ENCODE results near the gene NEURL1. TPM values are rescaled to one million over a fixed set of nuclear protein-coding genes. Genes with fewer than 3 reads are reported as not detected.
A peak's percentile ranks its signal among the peaks of the same experiment; 100 is the strongest.

NEURL1 gene
- total and polyA plus RNA-seq, 4 experiments from 2014 or later: 0.76 to 0.96 (median 0.83) TPM

GRCh38 chr10:103590744-103591291 is 97.3 kb downstream of the NEURL1 start:
- Histone ChIP-seq H3K27me3 (ENCODE audit: insufficient read depth, low read length) (no peaks in the 10 kb centered on the region), H3K27ac (ENCODE audit: low read depth, low read length) (no peak overlapping the region), H3K4me3 (ENCODE audit: low read length in 2 of 2) (no peak overlapping the region), H3K4me1 (ENCODE audit: insufficient read depth, low read length) (no peaks in the 10 kb centered on the region), H3K9me3 (ENCODE audit: control insufficient read depth in 1 of 2, low read length in 2 of 2) (no peaks in the 10 kb centered on the region), H3K36me3 (ENCODE audit: insufficient read depth, low read length) (no peaks in the 10 kb centered on the region)
- intact Hi-C loops (cut with micrococcal nuclease): no loop called here
- Mint-ChIP-seq H3K9me3 (peaks cover 0 to 2% (median 0%) of the 10 kb centered on the region in 8 donors), H3K27me3 (no peaks in the 10 kb centered on the region), H3K27ac (no peak overlapping the region), H3K4me3 (no peak overlapping the region), H3K4me1 (peaks cover 0 to 4% (median 2%) of the 10 kb centered on the region in 4 donors), H3K36me3 (no peaks in the 10 kb centered on the region)
- ChIA-PET CTCF (ENCODE audit: partially characterized antibody) (interaction anchor here (1.9 kb wide), 1 partner anchor 94 kb away, joined by 4 read pairs; no protein-coding TSS in a partner anchor), POLR2A (ENCODE audit: partially characterized antibody) (no interaction called here)
- no peak for DNase-seq

- Mint-ChIP-seq H3K9me3 (peaks cover 0 to 2% (median 0%) of the 10 kb centered on the region in 8 donors), H3K4me1 (peaks cover 0 to 1% (median 0%) of the 10 kb centered on the region in 4 donors), H3K36me3 (no peaks in the 10 kb centered on the region), H3K27me3 (no peaks in the 10 kb centered on the region), H3K27ac (peak overlapping the region in 2 of 7 donors; percentile 46 to 63), H3K4me3 (no peak overlapping the region)
- no peaks in the 10 kb centered on the region for H3K9me3 ChIP-seq (ENCODE audit: control insufficient read depth in 1 of 2, low read length in 2 of 2)
- H3K36me3 ChIP-seq (ENCODE audit: insufficient read depth, low read length): no peaks in the 10 kb centered on the region
- intact Hi-C loops (cut with micrococcal nuclease): loop anchor here (2.0 kb wide), 1 partner anchor 176 kb away; no protein-coding TSS in a partner anchor
- H3K4me1 ChIP-seq (ENCODE audit: insufficient read depth, low read length): no peaks in the 10 kb centered on the region
- ChIA-PET CTCF (ENCODE audit: partially characterized antibody) (interaction anchor here (0.8 to 1.9 kb wide), 5 partner anchors 10 to 106 kb away, joined by 3 to 4 read pairs (median 3); no protein-coding TSS in a partner anchor), POLR2A (ENCODE audit: partially characterized antibody) (interaction anchor here (0.8 kb wide), 1 partner anchor 8 kb away, joined by 3 read pairs; no protein-coding TSS in a partner anchor)
- no peaks in the 10 kb centered on the region for H3K27me3 ChIP-seq (ENCODE audit: insufficient read depth, low read length)
- H3K4me3 ChIP-seq (ENCODE audit: low read length in 2 of 2): no peak overlapping the region
- DNase-seq: peak in 3 of 5 donors; percentile 11 to 32 (median 19)
- H3K27ac ChIP-seq (ENCODE audit: low read depth, low read length): no peak overlapping the region
These were observed 98.9 kb downstream of the NEURL1 start for GRCh38 chr10:103592186-103593021.

GRCh38 chr10:103593022-103593570 is 99.6 kb downstream of the NEURL1 start:
- H3K27ac ChIP-seq (ENCODE audit: low read depth, low read length): no peak overlapping the region
- H3K4me3 Mint-ChIP-seq: no peak overlapping the region
- H3K27me3 Mint-ChIP-seq: no peaks in the 10 kb centered on the region
- POLR2A ChIA-PET (ENCODE audit: partially characterized antibody): interaction anchor here (1.3 kb wide), 1 partner anchor 8 kb away, joined by 6 read pairs; no protein-coding TSS in a partner anchor
- H3K4me1 ChIP-seq (ENCODE audit: insufficient read depth, low read length): no peaks in the 10 kb centered on the region
- no peaks in the 10 kb centered on the region for H3K36me3 ChIP-seq (ENCODE audit: insufficient read depth, low read length)
- peaks cover 0 to 2% (median 0%) of the 10 kb centered on the region in 8 donors for H3K9me3 Mint-ChIP-seq
- CTCF ChIA-PET (ENCODE audit: partially characterized antibody): interaction anchor here (0.8 to 1.9 kb wide), 6 partner anchors 11 to 697 kb away, joined by 3 to 4 read pairs (median 3); no protein-coding TSS in a partner anchor
- H3K27me3 ChIP-seq (ENCODE audit: insufficient read depth, low read length): no peaks in the 10 kb centered on the region
- H3K4me1 Mint-ChIP-seq: no peaks in the 10 kb centered on the region
- H3K4me3 ChIP-seq (ENCODE audit: low read length in 2 of 2): no peak overlapping the region
- DNase-seq: no peak
- peak overlapping the region in 1 of 7 donors; percentile 46 for H3K27ac Mint-ChIP-seq
- no peaks in the 10 kb centered on the region for H3K9me3 ChIP-seq (ENCODE audit: control insufficient read depth in 1 of 2, low read length in 2 of 2)
- H3K36me3 Mint-ChIP-seq: no peaks in the 10 kb centered on the region
- intact Hi-C loops (cut with micrococcal nuclease): loop anchor here (2.0 kb wide), 1 partner anchor 176 kb away; no protein-coding TSS in a partner anchor

GRCh38 chr10:103595933-103596726 is 102.6 kb downstream of the NEURL1 start:
- Histone ChIP-seq H3K9me3 (ENCODE audit: control insufficient read depth in 1 of 2, low read length in 2 of 2) (no peaks in the 10 kb centered on the region), H3K27ac (ENCODE audit: low read depth, low read length) (no peak overlapping the region), H3K4me1 (ENCODE audit: insufficient read depth, low read length) (no peaks in the 10 kb centered on the region), H3K36me3 (ENCODE audit: insufficient read depth, low read length) (no peaks in the 10 kb centered on the region), H3K4me3 (ENCODE audit: low read length in 2 of 2) (no peak overlapping the region), H3K27me3 (ENCODE audit: insufficient read depth, low read length) (no peaks in the 10 kb centered on the region)
- Mint-ChIP-seq H3K4me1 (no peaks in the 10 kb centered on the region), H3K27ac (no peak overlapping the region), H3K9me3 (peaks cover 0 to 2% (median 0%) of the 10 kb centered on the region in 8 donors), H3K4me3 (no peak overlapping the region), H3K27me3 (no peaks in the 10 kb centered on the region), H3K36me3 (peaks cover 0 to 2% of the 10 kb centered on the region in 2 donors)
- DNase-seq: no peak
- POLR2A ChIA-PET (ENCODE audit: partially characterized antibody): interaction anchor here (1.2 kb wide), 1 partner anchor 12 kb away, joined by 4 read pairs; no protein-coding TSS in a partner anchor
- CTCF ChIA-PET (ENCODE audit: partially characterized antibody): no interaction called here
- intact Hi-C loops (cut with micrococcal nuclease): no loop called here

- Mint-ChIP-seq H3K36me3 (peaks cover 0 to 2% of the 10 kb centered on the region in 2 donors), H3K27ac (no peak overlapping the region), H3K4me1 (no peaks in the 10 kb centered on the region), H3K4me3 (no peak overlapping the region), H3K27me3 (no peaks in the 10 kb centered on the region), H3K9me3 (peaks cover 0 to 2% (median 0%) of the 10 kb centered on the region in 8 donors)
- Histone ChIP-seq H3K36me3 (ENCODE audit: insufficient read depth, low read length) (no peaks in the 10 kb centered on the region), H3K4me1 (ENCODE audit: insufficient read depth, low read length) (no peaks in the 10 kb centered on the region), H3K9me3 (ENCODE audit: control insufficient read depth in 1 of 2, low read length in 2 of 2) (no peaks in the 10 kb centered on the region), H3K27me3 (ENCODE audit: insufficient read depth, low read length) (no peaks in the 10 kb centered on the region), H3K4me3 (ENCODE audit: low read length in 2 of 2) (no peak overlapping the region), H3K27ac (ENCODE audit: low read depth, low read length) (no peak overlapping the region)
- DNase-seq: no peak
- ChIA-PET CTCF (ENCODE audit: partially characterized antibody) (no interaction called here), POLR2A (ENCODE audit: partially characterized antibody) (interaction anchor here (1.2 kb wide), 1 partner anchor 13 kb away, joined by 4 read pairs; no protein-coding TSS in a partner anchor)
- intact Hi-C loops (cut with micrococcal nuclease): no loop called here
These were observed 103.5 kb downstream of the NEURL1 start for GRCh38 chr10:103597003-103597402.

GRCh38 chr10:103598654-103599115 is 105.2 kb downstream of the NEURL1 start:
- no peaks in the 10 kb centered on the region for H3K27me3 ChIP-seq (ENCODE audit: insufficient read depth, low read length)
- Mint-ChIP-seq H3K27ac (peak overlapping the region in 1 of 7 donors; percentile 59), H3K36me3 (peaks cover 0 to 4% of the 10 kb centered on the region in 2 donors), H3K9me3 (no peaks in the 10 kb centered on the region), H3K4me3 (no peak overlapping the region), H3K27me3 (no peaks in the 10 kb centered on the region), H3K4me1 (no peaks in the 10 kb centered on the region)
- no peaks in the 10 kb centered on the region for H3K4me1 ChIP-seq (ENCODE audit: insufficient read depth, low read length)
- ChIA-PET POLR2A (ENCODE audit: partially characterized antibody) (no interaction called here), CTCF (ENCODE audit: partially characterized antibody) (interaction anchor here (4.1 kb wide), 1 partner anchor 87 kb away, joined by 21 read pairs; no protein-coding TSS in a partner anchor)
- no peak for DNase-seq
- intact Hi-C loops (cut with micrococcal nuclease): no loop called here
- no peak overlapping the region for H3K27ac ChIP-seq (ENCODE audit: low read depth, low read length)
- H3K9me3 ChIP-seq (ENCODE audit: control insufficient read depth in 1 of 2, low read length in 2 of 2): no peaks in the 10 kb centered on the region
- no peak overlapping the region for H3K4me3 ChIP-seq (ENCODE audit: low read length in 2 of 2)
- no peaks in the 10 kb centered on the region for H3K36me3 ChIP-seq (ENCODE audit: insufficient read depth, low read length)

Measured in CD4-positive, alpha-beta memory T cell (primary cell).